ENCODE measurements around the gene TJP2.

Gene TJP2

GRCh38 chr9:69249337-69249736, 75.3 kb downstream of the TJP2 start:
- TF ChIP-seq CTCF (conservative IDR thresholded peaks at IDR 0.05): no peak

GRCh38 chr9:69250681-69251080, 76.6 kb downstream of the TJP2 start:
- no peak for TF ChIP-seq CTCF (conservative IDR thresholded peaks at IDR 0.05)
- H3K27ac ChIP-seq: no peak overlapping the region

More at GRCh38 chr9:69249337-69249736, 75.3 kb downstream of the TJP2 start:
- H3K27ac ChIP-seq: no peak overlapping the region

GRCh38 chr9:69252436-69252835, 78.4 kb downstream of the TJP2 start:
- no peak overlapping the region for H3K27ac ChIP-seq
- TF ChIP-seq CTCF (conservative IDR thresholded peaks at IDR 0.05): no peak

- no peak overlapping the region for H3K27ac ChIP-seq
- no peak for TF ChIP-seq CTCF (conservative IDR thresholded peaks at IDR 0.05)
Observed at GRCh38 chr9:69253057-69253456, 79.0 kb downstream of the TJP2 start.

- no peak overlapping the region for H3K27ac ChIP-seq
- no peak for TF ChIP-seq CTCF (conservative IDR thresholded peaks at IDR 0.05)
Observed at GRCh38 chr9:69254223-69254622, 80.1 kb downstream of the TJP2 start.

- no peak for TF ChIP-seq CTCF (conservative IDR thresholded peaks at IDR 0.05)
- no peak overlapping the region for H3K27ac ChIP-seq
Observed at GRCh38 chr9:69255591-69255990, 81.5 kb downstream of the TJP2 start.

GRCh38 chr9:69258551-69258950, 84.5 kb downstream of the TJP2 start:
- no peak overlapping the region for H3K27ac ChIP-seq
- no peak for TF ChIP-seq CTCF (conservative IDR thresholded peaks at IDR 0.05)

GRCh38 chr9:69260161-69260560, 86.1 kb downstream of the TJP2 start:
- no peak overlapping the region for H3K27ac ChIP-seq
- TF ChIP-seq CTCF (conservative IDR thresholded peaks at IDR 0.05): no peak

Data from VCaP (cell line).